ENCODE measurements around the gene MIDN.

GRCh38 chr19:1254081-1254527, 5.7 kb downstream of the MIDN start:
- TF ChIP-seq CTCF (IDR thresholded peaks at IDR 0.05): no peak
- no peak for TF ChIP-seq RNF2 (IDR thresholded peaks at IDR 0.05; ENCODE audit: borderline replicate concordance, low read depth)

Data from A549 (cell line).